Progenitor cell of endocrine pancreas (in vitro differentiated cells): ENCODE results near the gene MTG2. TPM values are rescaled to one million over a fixed set of nuclear protein-coding genes. Genes with fewer than 3 reads are reported as not detected.

Source experiments
- DNase-seq: peaks from one replicate; pipeline ENCODE4 v3.0.0; 2021; ENCODE audit warnings: low spot score; ENCODE audit not compliant: unreplicated experiment
- H3K27ac Mint-ChIP-seq: 2 replicates; pipeline ENCODE4 v1.8.0; 2021; ENCODE audit warnings: mild to moderate bottlenecking, moderate library complexity, mixed read lengths
- H3K27me3 Mint-ChIP-seq: 2 replicates; pipeline ENCODE4 v1.8.0; 2021; ENCODE audit warnings: mixed read lengths
- H3K36me3 Mint-ChIP-seq: 2 replicates; pipeline ENCODE4 v1.8.0; 2022; ENCODE audit warnings: mixed read lengths; ENCODE audit not compliant: insufficient read depth
- H3K4me1 Mint-ChIP-seq: 2 replicates; pipeline ENCODE4 v1.8.0; 2021; ENCODE audit warnings: low read depth, mixed read lengths
- H3K4me3 Mint-ChIP-seq: 2 replicates; pipeline ENCODE4 v1.8.0; 2021; ENCODE audit warnings: low read depth, mild to moderate bottlenecking, moderate library complexity, mixed read lengths
- H3K9me3 Mint-ChIP-seq: 2 replicates; pipeline ENCODE4 v1.8.0; 2021; ENCODE audit warnings: low read depth, mixed read lengths
- CTCF ChIP-seq: fragments of 200-600 bp; sonication (generic); IDR thresholded peaks from one replicate; pipeline ENCODE4 v1.5.0; 2021; ENCODE audit warnings: antibody characterized with exemption, mild to moderate bottlenecking; ENCODE audit not compliant: unreplicated experiment
- total RNA-seq: library from RNA; stranded (reverse); gene quantifications from 2 replicates; pipeline ENCODE4 v1.2.1, GENCODE V29; 2021

Gene MTG2
- total RNA-seq, 1 donor from 2014 or later = 31.6 TPM

- peaks cover 27% of the 10 kb centered on the region for H3K27me3 Mint-ChIP-seq
- no peak for TF ChIP-seq CTCF
- DNase-seq = no peak
- no peak overlapping the region for H3K27ac Mint-ChIP-seq
- H3K4me3 Mint-ChIP-seq = no peak overlapping the region
- peaks cover 6% of the 10 kb centered on the region for H3K4me1 Mint-ChIP-seq
- no peaks in the 10 kb centered on the region for H3K36me3 Mint-ChIP-seq
- H3K9me3 Mint-ChIP-seq = no peaks in the 10 kb centered on the region
Observed at GRCh38 chr20:62212299-62212698, 29.5 kb downstream of the MTG2 start.

GRCh38 chr20:62214067-62214466 is 31.2 kb downstream of the MTG2 start:
- Mint-ChIP-seq H3K4me1 (peaks cover 2% of the 10 kb centered on the region), H3K36me3 (no peaks in the 10 kb centered on the region), H3K4me3 (no peak overlapping the region), H3K27me3 (peaks cover 39% of the 10 kb centered on the region), H3K27ac (no peak overlapping the region), H3K9me3 (no peaks in the 10 kb centered on the region)
- TF ChIP-seq CTCF = no peak
- no peak for DNase-seq

GRCh38 chr20:62215020-62215990 is 32.5 kb downstream of the MTG2 start:
- peaks cover 2% of the 10 kb centered on the region for H3K4me1 Mint-ChIP-seq
- no peaks in the 10 kb centered on the region for H3K36me3 Mint-ChIP-seq
- TF ChIP-seq CTCF = no peak
- DNase-seq = no peak
- H3K27ac Mint-ChIP-seq = no peak overlapping the region
- H3K27me3 Mint-ChIP-seq = peaks cover 40% of the 10 kb centered on the region
- no peak overlapping the region for H3K4me3 Mint-ChIP-seq
- no peaks in the 10 kb centered on the region for H3K9me3 Mint-ChIP-seq

- Mint-ChIP-seq H3K4me1 (peaks cover 2% of the 10 kb centered on the region), H3K36me3 (no peaks in the 10 kb centered on the region), H3K9me3 (no peaks in the 10 kb centered on the region), H3K27me3 (peaks cover 46% of the 10 kb centered on the region), H3K27ac (no peak overlapping the region), H3K4me3 (no peak overlapping the region)
- no peak for TF ChIP-seq CTCF
- no peak for DNase-seq
Observed at GRCh38 chr20:62215991-62216635, 33.3 kb downstream of the MTG2 start.
